Osteoblast (primary cell): ENCODE measurements around the gene FJX1. TPM values are rescaled to one million over a fixed set of nuclear protein-coding genes. Genes with fewer than 3 reads are reported as not detected.
A peak's percentile ranks its signal among the peaks of the same experiment; 100 is the strongest.

Experiments
- DNase-seq: peaks from one replicate; pipeline ENCODE4 v3.0.0; 2011; ENCODE audit warnings: low spot score, mixed read lengths; ENCODE audit not compliant: insufficient read length; ENCODE audit errors: missing footprints
- H2AFZ ChIP-seq: 2 replicates; pipeline ENCODE4 v1.6.0; 2011; ENCODE audit warnings: mild to moderate bottlenecking, low read length
- H3K27ac ChIP-seq: 2 replicates; pipeline ENCODE4 v1.5.1; 2011; ENCODE audit warnings: mild to moderate bottlenecking, low read depth, low read length, moderate library complexity
- H3K27me3 ChIP-seq: 2 replicates; pipeline ENCODE4 v1.6.0; 2012; ENCODE audit warnings: mild to moderate bottlenecking, control low read depth, inconsistent platforms, low read length, moderate library complexity; ENCODE audit not compliant: insufficient read depth
- H3K36me3 ChIP-seq: 2 replicates; pipeline ENCODE4 v1.5.1; 2011; ENCODE audit warnings: mild to moderate bottlenecking, low read length, control low read depth, moderate library complexity; ENCODE audit not compliant: insufficient read depth
- H3K4me1 ChIP-seq: 2 replicates; pipeline ENCODE4 v1.5.1; 2011; ENCODE audit warnings: mild to moderate bottlenecking, low read length, control low read depth, moderate library complexity; ENCODE audit not compliant: insufficient read depth
- H3K4me2 ChIP-seq: 2 replicates; pipeline ENCODE4 v1.6.0; 2011; ENCODE audit warnings: mild to moderate bottlenecking, low read length; ENCODE audit not compliant: insufficient read depth
- H3K4me3 ChIP-seq: fragments of 200-600 bp; sonication (generic); 3 replicates; pipeline ENCODE4 v1.5.1; 2012; ENCODE audit warnings: mild to moderate bottlenecking, low read length, inconsistent platforms; ENCODE audit not compliant: insufficient read depth
- H3K79me2 ChIP-seq: 2 replicates; pipeline ENCODE4 v1.6.0; 2012; ENCODE audit warnings: mild to moderate bottlenecking, low read length, control low read depth, inconsistent platforms; ENCODE audit not compliant: insufficient read depth
- H3K9me3 ChIP-seq: 2 replicates; pipeline ENCODE4 v1.5.1; 2011; ENCODE audit warnings: low read depth, low read length, control low read depth
- H4K20me1 ChIP-seq: 2 replicates; pipeline ENCODE4 v1.6.0; 2012; ENCODE audit warnings: mild to moderate bottlenecking, low read length, control low read depth; ENCODE audit not compliant: insufficient read depth
- total RNA-seq: library from RNA; depleted of rRNA; stranded (reverse); fragments of >200 nt; gene quantifications from 2 replicates; pipeline ENCODE4 v1.2.3, GENCODE V29; 2012
- TF ChIP-seq, protein P1 (sequence below): IDR thresholded peaks from 2 replicates; pipeline ENCODE4 v1.5.1; 2011; ENCODE audit warnings: mild to moderate bottlenecking, low read depth, low read length, moderate library complexity; ENCODE audit errors: extremely low read depth

Gene FJX1
- total RNA-seq, 1 donor, result 13.8 TPM

DNA sequence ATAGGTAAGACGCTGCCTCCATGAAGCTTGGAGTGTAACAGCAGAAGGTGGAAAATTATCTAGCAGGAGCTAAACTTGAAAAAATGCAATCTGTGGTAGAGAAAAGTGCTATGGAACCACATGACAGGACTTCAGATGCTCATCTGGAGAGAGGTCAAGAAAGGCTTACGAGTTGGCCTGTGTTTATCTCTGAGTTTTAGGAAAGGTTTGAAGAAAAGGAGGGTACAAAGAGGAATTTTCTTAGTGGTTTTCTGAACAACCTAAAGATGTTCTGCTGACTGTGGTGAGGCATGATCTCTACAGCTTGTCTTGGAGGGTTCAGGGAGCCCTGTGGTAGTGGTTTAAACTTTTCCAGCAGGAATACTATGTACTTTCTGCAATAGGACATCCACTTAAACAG, 8.2 kb downstream of the FJX1 start:
- no peak overlapping the region for H3K4me2 ChIP-seq
- no peaks in the 10 kb centered on the region for H3K36me3 ChIP-seq
- no peak for DNase-seq
- no peak overlapping the region for H2AFZ ChIP-seq
- no peaks in the 10 kb centered on the region for H3K79me2 ChIP-seq
- peaks cover 46% of the 10 kb centered on the region for H3K4me1 ChIP-seq
- H4K20me1 ChIP-seq, result no peaks in the 10 kb centered on the region
- TF ChIP-seq, protein P1, sequence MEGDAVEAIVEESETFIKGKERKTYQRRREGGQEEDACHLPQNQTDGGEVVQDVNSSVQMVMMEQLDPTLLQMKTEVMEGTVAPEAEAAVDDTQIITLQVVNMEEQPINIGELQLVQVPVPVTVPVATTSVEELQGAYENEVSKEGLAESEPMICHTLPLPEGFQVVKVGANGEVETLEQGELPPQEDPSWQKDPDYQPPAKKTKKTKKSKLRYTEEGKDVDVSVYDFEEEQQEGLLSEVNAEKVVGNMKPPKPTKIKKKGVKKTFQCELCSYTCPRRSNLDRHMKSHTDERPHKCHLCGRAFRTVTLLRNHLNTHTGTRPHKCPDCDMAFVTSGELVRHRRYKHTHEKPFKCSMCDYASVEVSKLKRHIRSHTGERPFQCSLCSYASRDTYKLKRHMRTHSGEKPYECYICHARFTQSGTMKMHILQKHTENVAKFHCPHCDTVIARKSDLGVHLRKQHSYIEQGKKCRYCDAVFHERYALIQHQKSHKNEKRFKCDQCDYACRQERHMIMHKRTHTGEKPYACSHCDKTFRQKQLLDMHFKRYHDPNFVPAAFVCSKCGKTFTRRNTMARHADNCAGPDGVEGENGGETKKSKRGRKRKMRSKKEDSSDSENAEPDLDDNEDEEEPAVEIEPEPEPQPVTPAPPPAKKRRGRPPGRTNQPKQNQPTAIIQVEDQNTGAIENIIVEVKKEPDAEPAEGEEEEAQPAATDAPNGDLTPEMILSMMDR, result no peak
- no peak overlapping the region for H3K4me3 ChIP-seq
- no peak overlapping the region for H3K27ac ChIP-seq
- H3K27me3 ChIP-seq, result no peaks in the 10 kb centered on the region
- no peaks in the 10 kb centered on the region for H3K9me3 ChIP-seq

DNA sequence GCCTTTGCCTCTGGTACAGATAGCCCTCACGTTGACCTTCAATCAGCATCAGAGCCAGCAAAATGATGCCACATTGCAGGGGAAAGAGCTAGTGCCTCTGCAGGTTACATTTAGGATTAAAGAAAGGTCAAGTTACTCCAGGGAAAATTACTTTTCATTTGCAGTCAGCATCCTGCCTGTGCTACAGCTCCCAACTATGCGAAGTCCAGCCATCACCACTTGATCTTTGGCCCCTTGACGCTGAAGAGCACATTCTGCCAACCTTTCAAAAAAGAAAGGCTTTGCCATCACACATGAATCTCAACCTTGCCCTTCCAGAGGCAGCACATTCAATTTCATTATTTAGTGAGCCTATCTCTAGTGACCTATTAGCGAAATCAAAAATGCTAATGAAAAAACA, 11.3 kb downstream of the FJX1 start:
- Histone ChIP-seq H2AFZ (no peak overlapping the region), H3K36me3 (no peaks in the 10 kb centered on the region), H3K79me2 (no peaks in the 10 kb centered on the region), H3K4me3 (no peak overlapping the region), H3K27ac (peak overlapping the region; percentile 10), H4K20me1 (no peaks in the 10 kb centered on the region), H3K4me2 (peak overlapping the region; percentile 16), H3K9me3 (no peaks in the 10 kb centered on the region), H3K4me1 (peaks cover 27% of the 10 kb centered on the region), H3K27me3 (no peaks in the 10 kb centered on the region)
- TF ChIP-seq, protein P1, result no peak
- no peak for DNase-seq

DNA sequence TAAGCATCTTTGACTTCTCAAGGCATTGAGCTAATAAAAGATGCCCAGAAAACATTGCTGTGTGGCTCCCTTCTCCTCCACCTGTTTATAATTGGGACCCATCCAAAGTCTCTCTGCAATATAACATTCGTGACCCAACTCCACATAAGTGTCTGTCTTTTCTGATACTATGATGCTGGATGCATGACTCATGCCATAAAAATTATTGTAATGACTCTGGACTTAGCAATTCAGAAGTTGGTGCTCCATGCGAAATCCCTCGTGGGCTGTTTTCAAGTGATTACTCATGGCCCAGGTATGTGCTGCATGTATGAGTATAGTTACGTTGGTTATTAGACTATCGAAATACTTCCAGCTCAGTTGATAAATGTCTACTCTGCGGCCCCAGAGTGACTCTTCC, 11.7 kb downstream of the FJX1 start:
- TF ChIP-seq, protein P1, result no peak
- H3K27me3 ChIP-seq, result no peaks in the 10 kb centered on the region
- peaks cover 27% of the 10 kb centered on the region for H3K4me1 ChIP-seq
- no peaks in the 10 kb centered on the region for H3K9me3 ChIP-seq
- H3K79me2 ChIP-seq, result no peaks in the 10 kb centered on the region
- no peak overlapping the region for H3K4me3 ChIP-seq
- no peak overlapping the region for H2AFZ ChIP-seq
- H3K36me3 ChIP-seq, result no peaks in the 10 kb centered on the region
- peak overlapping the region; percentile 53 for H3K27ac ChIP-seq
- peak overlapping the region; percentile 63 for H3K4me2 ChIP-seq
- H4K20me1 ChIP-seq, result no peaks in the 10 kb centered on the region
- DNase-seq, result peak; percentile 86

GRCh38 chr11:35631891-35632290, 13.6 kb downstream of the FJX1 start:
- H3K79me2 ChIP-seq, result no peaks in the 10 kb centered on the region
- H2AFZ ChIP-seq, result no peak overlapping the region
- no peaks in the 10 kb centered on the region for H3K9me3 ChIP-seq
- peaks cover 9% of the 10 kb centered on the region for H3K27me3 ChIP-seq
- no peaks in the 10 kb centered on the region for H4K20me1 ChIP-seq
- no peak overlapping the region for H3K4me3 ChIP-seq
- TF ChIP-seq, protein P1, result no peak
- DNase-seq, result no peak
- H3K4me2 ChIP-seq, result peak overlapping the region; percentile 21
- H3K27ac ChIP-seq, result no peak overlapping the region
- H3K36me3 ChIP-seq, result no peaks in the 10 kb centered on the region
- peaks cover 27% of the 10 kb centered on the region for H3K4me1 ChIP-seq
